Activated naive CD4-positive, alpha-beta T cell treated with anti-CD3 and anti-CD28 coated beads, Interleukin-2, amount 50 U/mL, for 72 hours (primary cell): ENCODE data around the gene SLC2A5. TPM values are rescaled to one million over a fixed set of nuclear protein-coding genes. Genes with fewer than 3 reads are reported as not detected.

Source experiments
- ATAC-seq, 2 donors: fragments of 150-1000 bp; cut with Tn5 transposase; 2 replicates each; pipeline ENCODE4 v1.10.0; 2021; ENCODE audit warnings: mild to moderate bottlenecking in 2 of 2, moderate library complexity in 2 of 2
- DNase-seq, 2 donors: peaks; one replicate each; pipeline ENCODE4 v3.0.0; 2021 to 2022; ENCODE audit warnings: low spot score in 2 of 2
- H3K27ac Mint-ChIP-seq, 2 donors: one replicate each; pipeline ENCODE4 v1.8.0; 2022; ENCODE audit warnings: mild to moderate bottlenecking in 2 of 2, mixed read lengths in 2 of 2
- H3K36me3 Mint-ChIP-seq, 2 donors: one replicate each; pipeline ENCODE4 v1.8.0; 2022; ENCODE audit warnings: mixed read lengths in 2 of 2
- H3K9me3 Mint-ChIP-seq, 2 donors: one replicate each; pipeline ENCODE4 v1.8.0; 2022; ENCODE audit warnings: mixed read lengths in 2 of 2
- total RNA-seq, 2 donors: library from RNA; stranded (reverse); gene quantifications; one replicate each; pipeline ENCODE4 v1.2.3, GENCODE V29; 2022

The SLC2A5 gene
- total RNA-seq, 2 donors from 2014 or later: not detected

DNA sequence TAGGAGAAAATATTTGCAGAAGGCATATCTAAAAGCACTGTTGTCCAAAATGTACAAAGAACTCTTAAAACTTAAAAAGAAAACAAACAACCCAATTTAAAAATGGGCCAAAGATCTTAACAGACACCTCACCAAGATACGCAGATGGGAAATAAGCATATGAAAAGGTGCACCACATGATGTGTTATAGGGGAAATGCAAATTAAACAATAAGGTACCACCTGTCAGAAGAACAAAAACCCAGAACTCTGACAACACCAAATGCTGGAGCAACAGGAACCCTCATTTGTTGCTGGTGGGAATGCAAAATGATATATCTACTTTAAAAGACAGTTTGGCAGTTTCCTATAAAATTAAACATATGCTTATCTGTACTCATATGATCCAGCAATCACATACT, 18.1 kb downstream of the SLC2A5 start:
- H3K27ac Mint-ChIP-seq: no peak overlapping the region
- no peaks in the 10 kb centered on the region for H3K9me3 Mint-ChIP-seq
- no peaks in the 10 kb centered on the region for H3K36me3 Mint-ChIP-seq
- DNase-seq: no peak
- ATAC-seq: no peak

DNA sequence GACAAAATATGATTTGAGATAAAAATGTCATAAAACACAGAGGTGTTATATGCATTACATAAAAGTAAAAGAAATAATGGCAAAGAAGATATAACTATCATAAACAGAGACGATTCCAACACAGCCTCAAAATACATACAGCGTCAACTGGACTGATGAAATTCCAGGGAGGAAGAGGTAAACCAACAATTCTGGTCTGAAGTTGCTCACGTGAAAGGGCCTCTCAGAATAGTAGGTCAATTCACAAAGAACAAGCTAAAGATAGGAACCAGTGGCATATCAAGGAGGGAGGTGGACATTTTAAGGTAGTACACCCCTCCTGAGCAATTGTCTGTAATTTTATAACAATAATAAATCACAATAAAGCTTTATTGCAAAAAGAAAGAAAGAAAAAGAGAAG, 18.6 kb downstream of the SLC2A5 start:
- Mint-ChIP-seq H3K36me3 (no peaks in the 10 kb centered on the region), H3K27ac (no peak overlapping the region), H3K9me3 (no peaks in the 10 kb centered on the region)
- DNase-seq (no peak), ATAC-seq (no peak)

DNA sequence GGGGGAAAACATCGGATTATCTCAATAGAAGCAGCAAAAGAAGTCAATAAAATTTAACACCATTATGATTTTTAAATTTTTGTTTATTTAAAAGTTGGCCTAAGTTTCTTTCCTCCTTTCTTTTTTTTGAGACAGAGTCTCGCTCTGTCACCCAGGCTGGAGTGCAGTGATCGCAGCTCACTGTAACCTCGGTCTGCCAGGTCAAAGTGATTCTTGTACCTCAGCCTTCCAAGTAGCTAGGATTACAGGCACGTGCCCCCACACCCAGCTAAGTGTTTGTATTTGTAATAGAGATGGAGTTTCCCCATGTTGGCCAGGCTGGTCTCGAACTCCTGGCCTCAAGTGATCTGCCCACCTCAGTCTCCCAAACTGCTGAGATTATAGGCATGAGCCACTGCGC, 20.9 kb downstream of the SLC2A5 start:
- ATAC-seq: no peak
- no peak for DNase-seq
- H3K9me3 Mint-ChIP-seq: no peaks in the 10 kb centered on the region
- H3K36me3 Mint-ChIP-seq: no peaks in the 10 kb centered on the region
- H3K27ac Mint-ChIP-seq: no peak overlapping the region

GRCh38 chr1:9047019-9047418, 22.4 kb downstream of the SLC2A5 start:
- Mint-ChIP-seq H3K27ac (no peak overlapping the region), H3K9me3 (no peaks in the 10 kb centered on the region), H3K36me3 (no peaks in the 10 kb centered on the region)
- ATAC-seq: no peak
- no peak for DNase-seq

DNA sequence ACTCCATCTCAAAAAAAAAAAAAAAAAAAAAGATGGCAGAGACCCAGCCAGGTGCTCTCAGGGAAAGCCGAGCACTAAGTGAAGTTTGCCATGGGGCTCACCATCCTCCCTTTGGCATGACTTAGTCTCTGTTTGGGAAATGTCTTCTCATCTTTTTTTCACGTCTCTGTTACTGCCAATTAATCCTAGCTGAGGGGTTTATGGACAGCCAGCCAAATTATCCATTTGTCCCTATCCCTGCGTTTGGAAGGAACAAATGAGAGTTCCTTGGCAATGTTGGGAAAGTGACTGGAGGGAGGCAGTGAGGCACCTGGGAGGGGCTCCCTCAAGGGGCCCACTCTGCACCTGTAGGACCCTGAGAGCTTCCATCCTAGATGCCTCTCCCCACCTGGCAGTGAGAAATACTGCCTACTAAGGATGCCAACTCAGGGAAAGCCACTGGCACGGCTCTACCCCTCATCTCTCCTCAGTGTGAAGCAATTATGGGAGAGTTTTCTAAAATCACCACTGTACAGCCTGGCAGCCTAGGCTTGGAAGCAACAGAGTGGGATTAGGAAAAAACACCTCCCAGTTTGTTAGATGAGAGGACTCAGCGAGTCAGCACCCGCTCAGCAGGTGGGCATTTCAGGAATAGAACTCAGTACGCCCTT, 23.4 kb downstream of the SLC2A5 start:
- DNase-seq: no peak
- no peak overlapping the region for H3K27ac Mint-ChIP-seq
- H3K9me3 Mint-ChIP-seq: no peaks in the 10 kb centered on the region
- ATAC-seq: no peak
- no peaks in the 10 kb centered on the region for H3K36me3 Mint-ChIP-seq

DNA sequence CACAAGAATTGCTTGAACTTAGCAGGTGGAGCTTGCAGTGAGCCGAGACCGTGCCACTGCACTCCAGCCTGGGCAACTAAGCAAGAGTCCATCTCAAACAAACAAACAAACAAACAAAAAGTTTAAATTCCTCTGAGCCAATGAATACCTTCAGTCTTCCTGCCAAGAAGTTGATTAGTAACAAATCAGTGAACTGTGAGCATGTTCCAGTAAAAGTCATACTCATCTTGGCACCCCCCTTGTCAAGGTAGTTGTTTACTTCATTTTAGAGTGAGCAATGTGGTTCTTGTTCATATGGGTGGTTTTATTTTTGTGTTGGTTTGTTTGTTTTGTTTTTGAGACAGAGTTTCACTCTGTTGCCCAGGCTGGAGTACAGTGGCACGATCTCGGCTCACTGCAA, 25.2 kb downstream of the SLC2A5 start:
- H3K36me3 Mint-ChIP-seq: no peaks in the 10 kb centered on the region
- H3K9me3 Mint-ChIP-seq: no peaks in the 10 kb centered on the region
- no peak overlapping the region for H3K27ac Mint-ChIP-seq
- DNase-seq (no peak), ATAC-seq (no peak)

GRCh38 chr1:9042272-9042671, 27.2 kb downstream of the SLC2A5 start:
- Mint-ChIP-seq H3K36me3 (no peaks in the 10 kb centered on the region), H3K27ac (no peak overlapping the region), H3K9me3 (no peaks in the 10 kb centered on the region)
- DNase-seq (no peak), ATAC-seq (no peak)

DNA sequence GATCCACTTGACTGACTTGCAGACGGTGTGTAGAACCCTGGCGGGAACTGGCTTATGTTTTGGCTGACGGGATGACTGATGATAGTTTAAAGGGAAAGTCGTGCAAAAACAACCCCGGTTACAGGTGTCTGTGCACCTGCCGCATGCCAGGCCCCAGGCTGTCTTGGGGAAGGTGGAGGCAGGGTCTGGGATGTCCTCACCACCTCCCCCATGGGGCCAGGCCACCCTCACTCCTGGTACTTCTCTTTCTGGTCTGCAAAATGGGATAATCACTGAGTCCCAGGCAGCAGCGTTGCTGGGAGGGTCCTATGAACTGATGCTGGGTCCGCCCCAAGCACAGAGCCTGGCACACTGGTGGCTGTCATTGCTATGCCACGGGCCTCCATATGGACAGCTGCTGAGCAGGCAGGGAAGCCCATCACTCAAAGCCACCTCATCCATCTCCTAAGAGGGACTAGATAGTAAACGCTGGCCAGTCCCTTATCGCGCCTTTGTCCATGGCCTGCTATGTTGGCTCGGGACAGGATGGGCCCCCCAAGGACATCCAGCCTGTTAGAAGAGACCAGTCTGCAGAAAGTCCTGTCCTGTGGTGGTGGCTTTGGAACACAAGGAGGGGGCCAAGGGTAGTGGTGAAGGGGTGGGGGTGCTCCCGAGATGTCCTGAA, 28.2 kb downstream of the SLC2A5 start:
- no peak overlapping the region for H3K27ac Mint-ChIP-seq
- ATAC-seq: no peak
- H3K9me3 Mint-ChIP-seq: no peaks in the 10 kb centered on the region

GRCh38 chr1:9040659-9041030, 28.8 kb downstream of the SLC2A5 start:
- no peak overlapping the region for H3K27ac Mint-ChIP-seq
- DNase-seq: no peak
- H3K36me3 Mint-ChIP-seq: peaks cover under 1 to 6% of the 10 kb centered on the region in 2 donors
- no peak for ATAC-seq
- H3K9me3 Mint-ChIP-seq: peaks cover 0 to 5% of the 10 kb centered on the region in 2 donors

More for the DNA sequence above, 28.2 kb downstream of the SLC2A5 start:
- no peak for DNase-seq
- H3K36me3 Mint-ChIP-seq: no peaks in the 10 kb centered on the region

DNA sequence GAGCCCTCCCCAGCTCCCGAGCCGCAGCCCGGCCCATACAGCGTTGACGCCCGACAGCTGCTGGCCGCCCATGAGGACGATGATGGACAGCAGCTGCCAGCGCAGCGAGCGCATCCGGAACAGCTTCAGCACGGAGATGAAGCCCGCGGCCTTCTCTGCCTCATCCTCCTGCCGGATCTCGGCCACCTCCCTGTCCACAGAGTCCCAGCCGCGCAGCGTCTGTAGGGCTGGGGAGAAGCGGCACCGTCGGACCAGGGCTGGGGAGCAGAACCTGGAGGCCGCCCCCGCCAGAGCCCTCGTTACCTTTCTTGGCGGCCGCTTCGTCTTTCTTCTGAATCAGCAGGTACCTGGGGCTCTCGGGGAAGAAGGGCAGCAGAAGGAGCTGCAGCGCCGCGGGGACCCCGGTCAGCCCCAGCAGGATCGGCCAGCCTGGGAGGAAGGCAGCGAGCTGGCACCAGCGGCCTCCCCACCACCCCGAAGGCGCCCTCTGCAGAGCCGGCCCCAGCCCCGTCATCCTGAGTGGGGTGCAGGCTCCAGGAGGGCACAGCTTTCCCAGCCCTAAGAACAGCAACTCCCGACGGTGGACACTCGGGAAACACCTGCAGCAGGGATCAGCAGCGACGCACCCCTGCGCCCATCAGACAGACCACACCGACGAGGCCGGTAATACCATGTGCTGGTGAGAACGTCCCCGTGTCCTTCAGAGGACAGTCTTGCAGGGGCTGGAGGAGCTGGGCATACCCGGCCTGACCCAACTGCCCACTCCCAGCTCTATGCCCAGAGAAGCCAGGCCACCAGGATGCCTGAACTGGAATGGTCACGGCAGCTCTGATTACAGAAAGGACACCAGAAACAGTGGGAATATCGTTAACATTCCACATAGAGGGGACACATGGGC, 29.4 kb downstream of the SLC2A5 start:
- Mint-ChIP-seq H3K9me3 (peaks cover 0 to 10% of the 10 kb centered on the region in 2 donors), H3K36me3 (peaks cover 6 to 12% of the 10 kb centered on the region in 2 donors), H3K27ac (no peak overlapping the region)
- ATAC-seq (no peak), DNase-seq (no peak)

- Mint-ChIP-seq H3K27ac (no peak overlapping the region), H3K9me3 (peaks cover 5 to 19% of the 10 kb centered on the region in 2 donors), H3K36me3 (peaks cover 11 to 12% of the 10 kb centered on the region in 2 donors)
- DNase-seq (no peak), ATAC-seq (no peak)
Observed at GRCh38 chr1:9038881-9039760, 30.3 kb downstream of the SLC2A5 start.

- peaks cover 5 to 19% of the 10 kb centered on the region in 2 donors for H3K9me3 Mint-ChIP-seq
- ATAC-seq (no peak), DNase-seq (no peak)
- no peak overlapping the region for H3K27ac Mint-ChIP-seq
- H3K36me3 Mint-ChIP-seq: peaks cover 11 to 12% of the 10 kb centered on the region in 2 donors
Observed at GRCh38 chr1:9038338-9038650, 31.1 kb downstream of the SLC2A5 start.

- Mint-ChIP-seq H3K9me3 (peaks cover 5 to 19% of the 10 kb centered on the region in 2 donors), H3K36me3 (peaks cover 11 to 12% of the 10 kb centered on the region in 2 donors), H3K27ac (no peak overlapping the region)
- DNase-seq: no peak
- ATAC-seq: no peak
Observed at GRCh38 chr1:9037476-9038337, 31.7 kb downstream of the SLC2A5 start.

- no peak overlapping the region for H3K27ac Mint-ChIP-seq
- ATAC-seq: no peak
- H3K9me3 Mint-ChIP-seq: peaks cover 5 to 23% of the 10 kb centered on the region in 2 donors
- no peak for DNase-seq
- H3K36me3 Mint-ChIP-seq: peaks cover 11 to 18% of the 10 kb centered on the region in 2 donors
Observed at GRCh38 chr1:9035226-9035625, 34.2 kb downstream of the SLC2A5 start.

GRCh38 chr1:9033363-9033762, 36.1 kb downstream of the SLC2A5 start:
- ATAC-seq (no peak), DNase-seq (no peak)
- peaks cover 11 to 18% of the 10 kb centered on the region in 2 donors for H3K36me3 Mint-ChIP-seq
- no peak overlapping the region for H3K27ac Mint-ChIP-seq
- peaks cover 5 to 23% of the 10 kb centered on the region in 2 donors for H3K9me3 Mint-ChIP-seq
